Posterior vena cava (tissue), 2 donors: ENCODE data around the gene VPS13D. TPM values are rescaled to one million over a fixed set of nuclear protein-coding genes. Genes with fewer than 3 reads are reported as not detected.

Experiments
- DNase-seq: peaks from one replicate; pipeline ENCODE4 v3.0.0-alpha.2; 2020; ENCODE audit warnings: low spot score
- intact Hi-C, 2 donors: fragments of 100-400 bp; cut with DNase I; formaldehyde crosslinking; loops; one replicate each; pipeline versions ENCODE4 v1.14.1 to v1.14.2; 2022 to 2023
- total RNA-seq, 2 donors: library from RNA; stranded (reverse); fragmentation: NEBNext Ultra II Directional; extraction: Animal tissue kit (Norgen Biotek cat#: 25700); gene quantifications; one replicate each; pipeline ENCODE4 v1.2.1, GENCODE V29; 2021
- donor health status: DM: yes; HTN: yes; CAD: no.
- donor health status: DM: yes; HTN: yes; CAD: no.

The VPS13D gene
- total RNA-seq, 2 donors from 2014 or later = 74.9 to 96.7 TPM

- no peak for DNase-seq
- intact Hi-C loops = no loop called here
These were observed 196.2 kb downstream of the VPS13D start for GRCh38 chr1:12426030-12426429.

DNA sequence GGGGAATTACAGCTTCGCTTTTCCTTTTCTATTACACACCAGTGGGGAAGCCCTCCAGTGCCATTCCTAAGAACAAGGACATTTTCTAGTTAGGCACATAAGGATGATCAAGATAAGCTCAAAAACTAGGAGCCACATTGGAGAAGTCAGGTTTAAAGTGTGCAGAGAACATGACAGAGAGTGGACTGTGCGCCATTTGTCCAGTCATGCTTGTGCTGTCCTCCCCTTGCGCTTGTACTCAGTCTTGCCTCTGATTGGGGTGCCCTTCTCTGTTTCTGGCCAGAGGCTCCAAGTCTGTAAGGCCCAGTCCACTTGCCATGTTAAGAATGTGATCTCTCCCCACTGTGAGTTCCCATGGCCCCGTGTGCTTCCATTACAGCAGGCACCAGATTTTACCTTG lies 198.5 kb downstream of the VPS13D start:
- intact Hi-C loops = no loop called here
- no peak for DNase-seq

- DNase-seq = no peak
- intact Hi-C loops = no loop called here
These were observed 200.7 kb downstream of the VPS13D start for GRCh38 chr1:12430525-12430924.

DNA sequence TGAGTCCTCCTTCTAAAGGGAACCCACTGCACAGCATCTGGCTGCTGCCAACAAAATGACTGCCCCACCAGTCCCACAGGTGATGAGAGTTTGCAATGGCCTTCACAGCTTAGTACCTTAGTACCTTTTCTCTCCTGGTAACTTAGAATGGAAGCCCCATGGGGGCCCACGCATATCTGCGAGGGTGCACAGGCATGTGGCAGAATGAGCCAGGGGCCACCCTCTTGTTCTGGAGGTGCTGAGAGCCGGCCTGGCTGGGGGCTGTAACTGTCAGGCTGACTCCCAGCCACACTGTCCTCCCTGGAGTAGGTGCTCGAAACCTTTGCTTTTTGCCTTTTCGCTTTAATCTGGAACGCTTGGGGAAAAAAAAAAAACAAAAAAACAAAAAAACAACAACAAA lies 203.1 kb downstream of the VPS13D start:
- intact Hi-C loops = no loop called here
- DNase-seq = no peak

DNA sequence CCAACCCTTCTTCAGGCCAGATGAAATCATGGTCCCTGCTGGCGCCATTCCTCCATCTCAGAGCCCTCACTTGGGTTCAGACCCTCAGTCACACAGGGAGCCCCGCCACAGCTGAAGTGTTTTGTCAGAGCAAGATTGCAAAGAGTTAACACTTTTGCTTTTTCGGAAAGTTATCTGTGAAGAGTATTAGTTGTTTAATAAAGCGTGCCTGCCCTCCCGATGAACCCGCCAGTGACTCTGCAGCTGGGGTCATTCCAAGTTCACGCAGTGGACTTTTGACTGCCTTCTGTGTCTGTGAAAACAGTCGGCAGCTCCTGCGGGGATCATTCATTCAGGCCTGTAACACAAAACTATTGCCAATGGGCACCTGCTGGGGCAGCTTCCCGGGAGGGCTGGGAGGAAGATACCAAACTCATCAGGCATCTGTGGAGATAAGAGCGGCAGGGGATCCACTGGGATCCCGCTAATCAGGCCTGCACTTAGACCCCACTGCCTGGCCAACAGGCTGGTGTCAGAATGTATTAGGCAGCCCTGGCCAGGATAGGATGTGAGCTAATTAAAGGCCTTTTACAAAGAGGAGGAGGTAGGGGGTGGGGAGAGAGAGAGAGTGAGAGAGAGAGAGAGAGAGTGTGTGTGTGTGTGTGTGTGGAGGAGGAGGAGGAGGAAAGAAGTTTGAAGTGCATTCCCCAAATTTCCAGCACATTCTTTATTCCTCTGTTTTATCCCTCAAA lies 203.7 kb downstream of the VPS13D start:
- peak; percentile 88 for DNase-seq
- intact Hi-C loops = no loop called here

DNA sequence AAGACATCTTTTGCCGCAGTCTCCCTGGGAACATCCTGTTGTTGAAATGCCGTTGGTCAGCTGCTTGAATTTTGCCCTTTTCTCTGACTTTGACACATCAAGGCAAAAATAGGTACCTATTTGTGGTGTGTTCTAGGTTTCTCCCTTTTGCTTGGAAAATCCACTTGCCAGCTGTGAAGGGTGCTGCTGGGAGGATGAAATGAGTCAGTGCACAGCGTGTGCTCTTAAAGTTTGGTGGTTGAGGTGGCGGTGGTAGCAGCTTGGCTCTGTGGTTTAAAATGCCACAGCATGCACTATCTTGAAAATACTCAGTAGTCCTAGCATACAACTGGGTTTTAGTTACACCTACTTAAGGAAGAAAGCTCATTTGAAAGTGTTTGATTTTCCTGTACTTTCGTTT lies 204.3 kb downstream of the VPS13D start:
- DNase-seq = no peak
- intact Hi-C loops = no loop called here

GRCh38 chr1:12434686-12435085 lies 204.9 kb downstream of the VPS13D start:
- intact Hi-C loops = no loop called here
- DNase-seq = no peak

DNA sequence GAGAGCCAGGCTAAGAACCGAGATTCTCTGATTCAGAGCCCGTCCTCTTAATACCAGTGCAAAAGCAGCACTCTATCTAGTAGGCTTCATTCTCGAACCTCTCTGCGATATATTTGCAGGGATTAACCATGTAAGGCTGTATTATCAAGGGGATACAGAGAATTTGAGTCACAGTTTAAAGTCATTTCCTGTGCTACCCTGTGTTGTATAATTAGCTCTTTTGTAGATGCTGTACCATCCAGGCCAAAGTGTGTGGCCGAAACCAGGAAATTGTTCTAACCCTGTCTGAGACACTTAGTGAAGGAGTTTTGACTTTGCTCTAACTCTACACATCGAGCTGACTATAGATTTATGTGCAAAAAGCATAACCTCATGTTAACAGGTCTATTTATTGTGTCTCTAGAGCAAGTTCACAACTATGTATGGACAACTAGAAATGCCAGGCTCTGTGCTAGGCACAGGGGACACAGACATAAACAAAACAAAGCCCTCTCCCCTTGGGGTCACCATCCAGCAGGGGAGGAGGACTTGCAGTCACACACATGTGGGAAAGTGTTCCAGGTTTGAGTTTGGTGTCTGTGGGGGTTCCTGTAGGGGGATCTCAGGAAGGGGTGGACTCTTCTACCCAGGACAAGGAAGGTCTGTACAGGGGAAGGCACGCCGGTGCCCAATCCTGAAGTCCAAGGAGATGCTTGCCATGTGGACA lies 206.0 kb downstream of the VPS13D start:
- intact Hi-C loops = no loop called here
- no peak for DNase-seq

DNA sequence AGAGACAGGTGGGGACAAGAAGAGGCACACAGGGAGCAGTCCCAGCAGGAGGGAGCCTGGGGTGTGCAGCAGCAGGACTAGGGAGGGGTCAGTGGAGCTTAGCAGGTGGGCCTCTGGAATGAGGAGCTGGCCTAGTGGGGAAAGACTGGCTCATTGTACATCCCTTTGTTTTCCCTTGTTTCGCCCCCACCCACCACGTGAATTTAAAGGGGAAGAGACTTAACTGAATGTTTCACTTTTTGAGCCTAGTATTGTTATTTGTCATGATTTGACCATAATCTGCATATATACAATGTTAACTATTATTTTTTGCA lies 206.5 kb downstream of the VPS13D start:
- DNase-seq = no peak

DNA sequence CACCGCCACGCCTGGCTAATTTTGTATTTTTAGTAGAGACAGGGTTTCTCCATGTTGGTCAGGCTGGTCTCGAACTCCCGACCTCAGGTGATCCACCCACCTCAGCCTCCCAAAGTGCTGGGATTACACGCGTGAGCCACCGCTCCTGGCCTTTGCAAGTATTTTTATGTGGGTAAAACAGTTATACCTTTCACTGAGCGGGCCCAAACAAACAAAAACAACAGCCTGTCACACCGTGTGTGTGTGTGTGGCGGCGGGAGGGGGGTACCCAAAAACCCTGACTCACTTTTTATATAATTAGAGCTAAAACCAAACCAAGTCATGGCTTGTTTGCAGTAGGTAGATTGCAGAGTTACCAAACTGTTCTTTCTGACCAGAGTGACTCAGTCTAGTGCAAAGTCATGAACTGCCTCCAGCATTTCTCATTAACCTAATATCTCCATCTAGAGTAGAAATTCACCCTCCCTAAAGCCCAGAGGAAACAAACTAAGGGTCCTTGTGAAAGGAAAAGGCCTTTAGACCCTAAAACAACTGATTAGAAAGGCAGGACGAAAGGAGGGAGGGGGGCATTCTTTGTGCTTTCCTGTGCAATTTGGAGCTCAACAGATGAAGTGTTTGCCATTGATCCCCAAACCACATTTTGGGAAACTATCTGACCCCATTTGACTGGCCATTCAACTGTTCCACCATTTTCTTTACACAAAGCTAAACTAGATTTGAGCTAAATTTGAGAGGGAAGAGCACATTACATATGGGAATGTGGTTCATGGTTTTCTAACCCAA lies 207.2 kb downstream of the VPS13D start:
- no peak for DNase-seq
- intact Hi-C loops = no loop called here

More for the DNA sequence above, 206.5 kb downstream of the VPS13D start:
- intact Hi-C loops = no loop called here

- intact Hi-C loops = no loop called here
- DNase-seq = no peak
These were observed 207.8 kb downstream of the VPS13D start for GRCh38 chr1:12437629-12438028.

GRCh38 chr1:12438349-12438924 lies 208.6 kb downstream of the VPS13D start:
- intact Hi-C loops = no loop called here
- DNase-seq = no peak

- intact Hi-C loops = no loop called here
- no peak for DNase-seq
These were observed 209.2 kb downstream of the VPS13D start for GRCh38 chr1:12439073-12439472.

GRCh38 chr1:12441414-12442105 lies 211.7 kb downstream of the VPS13D start:
- intact Hi-C loops = no loop called here
- DNase-seq = no peak

DNA sequence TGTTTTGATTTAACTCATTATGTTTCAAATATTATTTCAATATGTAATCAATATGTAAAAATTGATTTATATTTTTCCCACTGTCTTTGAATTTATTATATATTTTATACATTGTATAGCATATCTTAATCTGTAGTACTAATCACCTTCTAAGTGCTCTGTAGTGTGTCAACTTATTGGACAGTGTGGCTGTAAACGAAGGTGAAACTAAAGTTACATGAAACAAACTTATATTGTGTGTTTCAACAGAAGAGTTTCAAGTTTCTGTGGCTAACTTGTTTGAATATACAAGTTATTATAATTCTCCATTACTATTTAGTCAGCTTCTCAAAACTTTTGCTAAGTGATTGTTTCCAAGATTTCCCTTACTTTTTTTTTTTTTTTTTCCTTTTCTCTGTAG lies 212.4 kb downstream of the VPS13D start:
- DNase-seq = no peak
- intact Hi-C loops = no loop called here

DNA sequence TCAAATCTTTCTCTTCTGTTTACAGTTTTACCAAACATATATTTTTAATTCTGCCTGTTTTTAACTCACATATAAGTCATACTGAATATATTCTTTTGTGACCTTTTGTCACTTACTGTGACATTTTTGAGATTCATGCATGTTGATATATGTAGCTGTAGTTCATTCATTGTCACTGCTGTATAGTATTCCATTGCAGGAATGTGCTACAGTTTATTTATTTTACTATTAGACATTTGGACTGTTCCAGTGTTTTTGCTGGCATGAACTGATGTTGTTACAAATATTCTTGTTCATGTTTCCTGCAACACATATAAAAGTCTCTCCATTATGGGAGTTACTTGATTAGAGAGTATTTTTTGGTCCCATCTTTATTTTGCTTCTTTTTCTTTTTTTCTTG lies 213.3 kb downstream of the VPS13D start:
- intact Hi-C loops = no loop called here
- no peak for DNase-seq

- intact Hi-C loops = no loop called here
- DNase-seq = no peak
These were observed 214.6 kb downstream of the VPS13D start for GRCh38 chr1:12444329-12444841.

- no peak for DNase-seq
- intact Hi-C loops = no loop called here
These were observed 215.4 kb downstream of the VPS13D start for GRCh38 chr1:12445257-12445656.

DNA sequence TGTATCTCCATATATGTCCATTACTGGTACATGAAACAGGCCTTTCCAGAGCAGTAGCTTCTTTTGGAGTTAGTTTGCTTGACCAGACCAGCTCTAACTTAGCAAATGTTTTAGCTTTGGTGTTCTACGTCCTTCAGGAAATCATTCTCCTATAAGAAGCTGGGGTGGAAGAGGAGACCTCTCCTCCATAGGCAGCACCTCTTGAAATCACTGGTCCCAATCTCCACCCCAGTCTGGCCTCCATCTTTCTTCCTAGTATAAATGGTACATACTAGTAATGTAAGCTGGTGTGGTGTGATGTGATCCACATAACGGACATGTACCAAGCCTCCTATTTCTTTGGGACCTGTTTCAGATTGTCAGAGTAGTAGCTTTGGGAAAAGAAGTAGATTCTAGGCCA lies 216.8 kb downstream of the VPS13D start:
- intact Hi-C loops = no loop called here
- DNase-seq = no peak
